ENCODE measurements around the gene ZEB1. TPM values are rescaled to one million over a fixed set of nuclear protein-coding genes. Genes with fewer than 3 reads are reported as not detected.
A peak's percentile ranks its signal among the peaks of the same experiment; 100 is the strongest.

Gene ZEB1
- total and polyA plus RNA-seq, 12 donors: 10.6 to 125 (median 96.4) TPM

- DNase-seq (no peak), ATAC-seq (no peak)
- Histone ChIP-seq H3K27me3 (no peaks in the 10 kb centered on the region), H3K27ac (no peak overlapping the region), H3K9me3 (peaks cover 0 to 9% (median 0%) of the 10 kb centered on the region in 11 donors), H3K36me3 (no peaks in the 10 kb centered on the region), H3K4me1 (peaks cover 0 to 15% (median 3%) of the 10 kb centered on the region in 9 donors), H3K4me3 (no peak overlapping the region)
- 97 to 98% methylated on average over 2 of the region's 2 CpGs for WGBS, 2 donors
- TF ChIP-seq CTCF (IDR thresholded peaks at IDR 0.05): no peak
- intact Hi-C loops (cut with DNase I): no loop called here
These were observed 44.7 kb upstream of the ZEB1 start for GRCh38 chr10:31274310-31274709.

GRCh38 chr10:31278279-31278941 is 40.6 kb upstream of the ZEB1 start:
- no peak for DNase-seq
- WGBS, 2 donors: 83 to 89% methylated on average over 3 of the region's 3 CpGs
- Histone ChIP-seq H3K27ac (peak overlapping the region in 2 of 10 donors; percentile 5 to 7), H3K4me3 (no peak overlapping the region), H3K9me3 (peaks cover 0 to 28% (median 15%) of the 10 kb centered on the region in 11 donors), H3K27me3 (no peaks in the 10 kb centered on the region), H3K36me3 (no peaks in the 10 kb centered on the region), H3K4me1 (peaks cover 0 to 7% (median 0%) of the 10 kb centered on the region in 9 donors)
- peak in 2 of 8 donors; percentile 49 to 64 for ATAC-seq
- intact Hi-C loops (cut with DNase I): no loop called here
- no peak for TF ChIP-seq CTCF (IDR thresholded peaks at IDR 0.05)

- intact Hi-C loops (cut with DNase I): no loop called here
- H3K4me1 ChIP-seq: peaks cover 0 to 7% (median 0%) of the 10 kb centered on the region in 9 donors
- H3K9me3 ChIP-seq: peaks cover 0 to 25% (median 15%) of the 10 kb centered on the region in 11 donors
- no peaks in the 10 kb centered on the region for H3K27me3 ChIP-seq
- no peak for DNase-seq
- no peaks in the 10 kb centered on the region for H3K36me3 ChIP-seq
- ATAC-seq: no peak
- H3K4me3 ChIP-seq: no peak overlapping the region
- no peak for TF ChIP-seq CTCF (IDR thresholded peaks at IDR 0.05)
- 57 to 71% methylated on average over 1 of the region's 1 CpG for WGBS, 2 donors
- H3K27ac ChIP-seq: no peak overlapping the region
These were observed 38.0 kb upstream of the ZEB1 start for GRCh38 chr10:31280972-31281371.

GRCh38 chr10:31288001-31288400 is 31.0 kb upstream of the ZEB1 start:
- Histone ChIP-seq H3K9me3 (peaks cover 0 to 3% (median 0%) of the 10 kb centered on the region in 11 donors), H3K27me3 (no peaks in the 10 kb centered on the region), H3K4me1 (peaks cover 0 to 6% (median 0%) of the 10 kb centered on the region in 9 donors), H3K27ac (no peak overlapping the region), H3K4me3 (no peak overlapping the region), H3K36me3 (no peaks in the 10 kb centered on the region)
- intact Hi-C loops (cut with DNase I): no loop called here
- DNase-seq (no peak), ATAC-seq (no peak)
- no peak for TF ChIP-seq CTCF (IDR thresholded peaks at IDR 0.05)

Measured in heart right ventricle (tissue), 16 donors.